Natural killer cell (primary cell): ENCODE results near the gene ALCAM. TPM values are rescaled to one million over a fixed set of nuclear protein-coding genes. Genes with fewer than 3 reads are reported as not detected.

Experiments
- ATAC-seq, 3 donors: fragments of 150-1000 bp in 2 of 3; fragments of 200-7000 bp in 1 of 3; cut with Tn5 transposase; 1 replicate in 1 of 3; 2 replicates in 2 of 3; pipeline ENCODE4 v1.10.0; 2021; ENCODE audit warnings: mild to moderate bottlenecking in 2 of 3, moderate library complexity in 2 of 3
- DNase-seq, 2 donors: peaks; one replicate each; pipeline versions ENCODE4 v3.0.0 to v3.0.0-alpha.2; 2013 to 2021; ENCODE audit warnings: mixed read lengths in 1 of 2
- H3K27ac ChIP-seq: one replicate; pipeline ENCODE4 v1.5.1; 2013; ENCODE audit warnings: mild to moderate bottlenecking, low read length
- H3K27me3 ChIP-seq: one replicate; pipeline ENCODE4 v1.6.1; 2013; ENCODE audit warnings: low read length; ENCODE audit not compliant: control insufficient read depth, insufficient read depth
- H3K36me3 ChIP-seq: one replicate; pipeline ENCODE4 v1.6.1; 2013; ENCODE audit warnings: low read length; ENCODE audit not compliant: control insufficient read depth, insufficient read depth
- H3K4me1 ChIP-seq: one replicate; pipeline ENCODE4 v1.6.1; 2013; ENCODE audit warnings: low read length; ENCODE audit not compliant: control insufficient read depth, insufficient read depth
- H3K4me3 ChIP-seq: one replicate; pipeline ENCODE4 v1.5.1; 2013; ENCODE audit warnings: low read length
- H3K9me3 ChIP-seq: one replicate; pipeline ENCODE4 v1.6.1; 2013; ENCODE audit warnings: low read length; ENCODE audit not compliant: control insufficient read depth, insufficient read depth
- H3K27ac Mint-ChIP-seq, 2 donors: one replicate each; pipeline ENCODE4 v1.8.0; 2022; ENCODE audit warnings: mild to moderate bottlenecking in 2 of 2, mixed read lengths in 2 of 2, moderate library complexity in 1 of 2
- H3K27me3 Mint-ChIP-seq, 2 donors: one replicate each; pipeline ENCODE4 v1.8.0; 2022; ENCODE audit warnings: low read depth in 2 of 2, mixed read lengths in 2 of 2
- H3K36me3 Mint-ChIP-seq: one replicate; pipeline ENCODE4 v1.8.0; 2022; ENCODE audit warnings: mixed read lengths
- H3K4me1 Mint-ChIP-seq, 2 donors: one replicate each; pipeline ENCODE4 v1.8.0; 2022; ENCODE audit warnings: mixed read lengths in 2 of 2
- H3K4me3 Mint-ChIP-seq: one replicate; pipeline ENCODE4 v1.8.0; 2022; ENCODE audit warnings: mild to moderate bottlenecking, moderate library complexity, mixed read lengths
- H3K9me3 Mint-ChIP-seq, 2 donors: one replicate each; pipeline ENCODE4 v1.8.0; 2022; ENCODE audit warnings: mixed read lengths in 2 of 2
- CTCF ChIP-seq: fragments of 200-600 bp; IDR thresholded peaks from one replicate; pipeline ENCODE4 v1.8.0; 2022; ENCODE audit warnings: antibody characterized with exemption
- WGBS: methylation state at CpG from one replicate; pipeline ENCODE4 v1.1.7; 2013; ENCODE audit warnings: missing lambda C conversion rate; ENCODE audit not compliant: insufficient coverage; 5-methylcytosine and 5-hydroxymethylcytosine counted together
- intact Hi-C: fragments of 100-400 bp; cut with micrococcal nuclease; formaldehyde crosslinking; loops from one replicate; pipeline ENCODE4 v1.14.2; 2022
- total RNA-seq, 4 donors: library from RNA; stranded (reverse); fragments of 120-200 nt in 1 of 4; gene quantifications; one replicate each; pipeline versions ENCODE4 v1.2.3 to v1.2.4, GENCODE V29; 2013 to 2022

Gene ALCAM
- total RNA-seq, 3 donors from 2014 or later (not counting 1 experiment from before 2014, with no cell fraction given), result 1.5 to 3.0 (median 1.5) TPM

GRCh38 chr3:105497386-105497785, 130.7 kb downstream of the ALCAM start:
- H3K36me3 ChIP-seq, result no peaks in the 10 kb centered on the region
- ATAC-seq, result no peak
- WGBS, result 72% methylated on average over 4 of the region's 4 CpGs

GRCh38 chr3:105499961-105500360, 133.3 kb downstream of the ALCAM start:
- ATAC-seq (no peak), DNase-seq (no peak)
- Mint-ChIP-seq H3K4me1 (no peaks in the 10 kb centered on the region), H3K4me3 (no peak overlapping the region), H3K36me3 (no peaks in the 10 kb centered on the region), H3K9me3 (no peaks in the 10 kb centered on the region), H3K27me3 (no peaks in the 10 kb centered on the region), H3K27ac (no peak overlapping the region)
- Histone ChIP-seq H3K9me3 (no peaks in the 10 kb centered on the region), H3K36me3 (no peaks in the 10 kb centered on the region), H3K27me3 (no peaks in the 10 kb centered on the region), H3K4me3 (no peak overlapping the region), H3K4me1 (no peaks in the 10 kb centered on the region), H3K27ac (no peak overlapping the region)
- whole genome bisulfite sequencing, result 0% methylated on average over 1 of the region's 1 CpG
- intact Hi-C loops, result no loop called here
- TF ChIP-seq CTCF, result no peak

More at GRCh38 chr3:105497386-105497785, 130.7 kb downstream of the ALCAM start:
- H3K4me3 Mint-ChIP-seq, result no peak overlapping the region
- no peak overlapping the region for H3K27ac Mint-ChIP-seq
- H3K9me3 Mint-ChIP-seq, result no peaks in the 10 kb centered on the region
- H3K4me1 Mint-ChIP-seq, result no peaks in the 10 kb centered on the region
- Histone ChIP-seq H3K4me3 (no peak overlapping the region), H3K27ac (no peak overlapping the region), H3K4me1 (no peaks in the 10 kb centered on the region), H3K9me3 (no peaks in the 10 kb centered on the region), H3K27me3 (no peaks in the 10 kb centered on the region)
- intact Hi-C loops, result no loop called here
- H3K27me3 Mint-ChIP-seq, result no peaks in the 10 kb centered on the region
- TF ChIP-seq CTCF, result no peak
- H3K36me3 Mint-ChIP-seq, result no peaks in the 10 kb centered on the region
- DNase-seq, result no peak

GRCh38 chr3:105502333-105502732, 135.6 kb downstream of the ALCAM start:
- Mint-ChIP-seq H3K4me3 (no peak overlapping the region), H3K4me1 (no peaks in the 10 kb centered on the region), H3K36me3 (no peaks in the 10 kb centered on the region), H3K27me3 (no peaks in the 10 kb centered on the region), H3K9me3 (no peaks in the 10 kb centered on the region), H3K27ac (no peak overlapping the region)
- no peak for ATAC-seq
- Histone ChIP-seq H3K4me1 (no peaks in the 10 kb centered on the region), H3K27ac (no peak overlapping the region), H3K27me3 (no peaks in the 10 kb centered on the region), H3K9me3 (no peaks in the 10 kb centered on the region), H3K36me3 (no peaks in the 10 kb centered on the region), H3K4me3 (no peak overlapping the region)
- intact Hi-C loops, result no loop called here
- no peak for TF ChIP-seq CTCF
- no peak for DNase-seq
- WGBS, result 91% methylated on average over 2 of the region's 2 CpGs

- Mint-ChIP-seq H3K27ac (no peak overlapping the region), H3K9me3 (no peaks in the 10 kb centered on the region), H3K27me3 (no peaks in the 10 kb centered on the region), H3K4me3 (no peak overlapping the region), H3K4me1 (no peaks in the 10 kb centered on the region), H3K36me3 (no peaks in the 10 kb centered on the region)
- intact Hi-C loops, result no loop called here
- no peaks in the 10 kb centered on the region for H3K27me3 ChIP-seq
- DNase-seq, result no peak
- no peaks in the 10 kb centered on the region for H3K9me3 ChIP-seq
- no peak for ATAC-seq
- no peak overlapping the region for H3K4me3 ChIP-seq
- no peaks in the 10 kb centered on the region for H3K36me3 ChIP-seq
- WGBS, result 84% methylated on average over 3 of the region's 3 CpGs
- TF ChIP-seq CTCF, result no peak
- no peak overlapping the region for H3K27ac ChIP-seq
- H3K4me1 ChIP-seq, result no peaks in the 10 kb centered on the region
These were observed 136.5 kb downstream of the ALCAM start for GRCh38 chr3:105503191-105503593.
